ENCODE results near the gene NACC2. TPM values are rescaled to one million over a fixed set of nuclear protein-coding genes. Genes with fewer than 3 reads are reported as not detected.

The NACC2 gene
- total and polyA plus RNA-seq, 10 of the 15 experiments (the other 5 are each of a cell fraction or from before 2014, with no cell fraction given): 0.66 to 14.7 (median 3.5) TPM

GRCh38 chr9:136093995-136094881, 851 bp downstream of the NACC2 start:
- intact Hi-C loops (cut with micrococcal nuclease; ENCODE audit: unreplicated experiment): no loop called here
- TF ChIP-seq RELB (IDR thresholded peaks at IDR 0.05; ENCODE audit: low read depth) (no peak), CEBPB (IDR thresholded peaks at IDR 0.05; ENCODE audit: borderline replicate concordance in 1 of 2, low read depth in 2 of 2, low read length in 2 of 2) (no peak), MLLT1 (IDR thresholded peaks at IDR 0.05) (0 out of 2 replicates have a peak, but pooled peaks have one; percentile 37), POLR2AphosphoS5 (IDR thresholded peaks at IDR 0.05; ENCODE audit: low read length) (no peak), NR2C1 (IDR thresholded peaks at IDR 0.05) (peak; percentile 94), KAT2A (conservative IDR thresholded peaks at IDR 0.05; ENCODE audit: control insufficient read depth, low read depth, low read length) (no peak), NR2C2 (IDR thresholded peaks at IDR 0.05; ENCODE audit: borderline replicate concordance, control insufficient read depth, insufficient read length, low read depth) (peak; percentile 66), ZNF207 (IDR thresholded peaks at IDR 0.05; ENCODE audit: borderline replicate concordance) (0 out of 2 replicates have a peak, but pooled peaks have one; percentile 28), ZNF24 (IDR thresholded peaks at IDR 0.05) (no peak), SIN3A (IDR thresholded peaks at IDR 0.05; ENCODE audit: low read depth, low read length) (no peak), NKRF (conservative IDR thresholded peaks at IDR 0.05) (0 out of 2 replicates have a peak, but pooled peaks have one; percentile 18), SMAD1 (IDR thresholded peaks at IDR 0.05; ENCODE audit: low read depth, partially characterized antibody) (no peak), WRNIP1 (IDR thresholded peaks at IDR 0.05; ENCODE audit: borderline replicate concordance, low read depth, low read length) (no peak), SREBF2 (IDR thresholded peaks at IDR 0.05; ENCODE audit: low read length) (no peak), SPI1 (IDR thresholded peaks at IDR 0.05; ENCODE audit: borderline replicate concordance, insufficient read depth, low read depth, low read length) (no peak), YBX1 (IDR thresholded peaks at IDR 0.05) (no peak), RB1 (IDR thresholded peaks at IDR 0.05; ENCODE audit: borderline replicate concordance) (0 out of 2 replicates have a peak, but pooled peaks have one; percentile 44), PAX5 (IDR thresholded peaks at IDR 0.05; ENCODE audit: borderline replicate concordance, low read depth, low read length) (no peak)

More at GRCh38 chr9:136093995-136094881, 851 bp downstream of the NACC2 start:
- H2AFZ ChIP-seq (ENCODE audit: control insufficient read depth, low read depth, low read length): peak overlapping the region; percentile 25
- H3K36me3 ChIP-seq (ENCODE audit: control insufficient read depth in 2 of 2, insufficient read depth in 2 of 2, low read length in 1 of 2): no peaks in the 10 kb centered on the region
- SMC1A ChIA-PET (ENCODE audit: uncharacterized antibody, unreplicated experiment): interaction anchor here (1.9 kb wide), 2 partner anchors 12 to 28 kb away, joined by 4 to 8 read pairs; no protein-coding TSS in a partner anchor
- H3K4me1 ChIP-seq (ENCODE audit: control insufficient read depth, insufficient read depth, low read length): peaks cover 6% of the 10 kb centered on the region
- no TSS peak for BruUV-seq (replicated peaks)
- H3K27ac ChIP-seq (ENCODE audit: control insufficient read depth, insufficient read depth): peak overlapping the region; percentile 61; the same call in 1 of the 2 replicates
- peak; percentile 81 for ATAC-seq
- H3K9me3 ChIP-seq (replicated peaks; ENCODE audit: control insufficient read depth, insufficient read depth, low read length): no peaks in the 10 kb centered on the region
- H3K9ac ChIP-seq (ENCODE audit: control insufficient read depth, insufficient read depth, low read length): peak overlapping the region; percentile 53
- POLR2A ChIA-PET: interaction anchor here (1.1 to 4.9 kb wide), 6 partner anchors 10 to 173 kb away, joined by 3 to 28 read pairs (median 4); no protein-coding TSS in a partner anchor
- CTCF ChIA-PET: interaction anchor here (1.2 to 1.8 kb wide), 4 partner anchors 15 to 30 kb away, joined by 3 to 5 read pairs (median 4); no protein-coding TSS in a partner anchor
- DNase-seq (ENCODE audit: low read depth, low spot score): no peak
- peak overlapping the region; percentile 71 for H3K4me2 ChIP-seq (ENCODE audit: control insufficient read depth, insufficient read depth)
- no peak for FAIRE-seq
- no peaks in the 10 kb centered on the region for H3K27me3 ChIP-seq (replicated peaks in 1 of 2; ENCODE audit: control insufficient read depth in 2 of 2, insufficient read depth in 2 of 2, low read length in 1 of 2)
- RAD21 ChIA-PET (ENCODE audit: unreplicated experiment): interaction anchor here (0.6 to 6.9 kb wide), 4 partner anchors 14 to 24 kb away, joined by 3 to 52 read pairs (median 4); no protein-coding TSS in a partner anchor
- no peaks in the 10 kb centered on the region for H4K20me1 ChIP-seq (ENCODE audit: control insufficient read depth, insufficient read depth)
- in situ Hi-C loops (cut with MboI): no loop called here
- peaks cover 11% of the 10 kb centered on the region for H3K79me2 ChIP-seq (ENCODE audit: control insufficient read depth, insufficient read depth, low read length)
- H3K4me3 ChIP-seq: peak overlapping the region; percentile 63
- 20% methylated on average over 54 of the region's 74 CpGs for WGBS (ENCODE audit: insufficient coverage, insufficient replicate concordance, low lambda C conversion rate, missing lambda C conversion rate)

All from GM12878 (cell line).